ENCODE measurements around the gene CIDEB.

The CIDEB gene

DNA sequence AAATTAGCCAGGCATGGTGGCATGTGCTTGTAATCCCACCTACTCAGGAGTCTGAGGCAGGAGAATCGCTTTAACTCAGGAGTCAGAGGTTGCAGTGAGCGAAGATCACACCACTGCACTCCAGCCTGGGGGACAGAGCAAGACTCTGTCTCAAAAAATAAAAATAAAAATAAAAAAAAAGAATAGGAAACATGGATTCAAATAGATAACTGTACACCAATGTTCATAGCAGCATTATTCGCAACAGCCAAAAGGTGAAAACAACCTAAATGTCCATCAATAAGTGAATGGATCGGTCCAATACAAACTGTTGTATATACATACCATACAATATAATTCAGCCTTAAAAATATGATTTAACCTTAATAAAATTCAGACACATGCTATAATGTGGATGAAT lies 35.1 kb upstream of the CIDEB start:
- TF ChIP-seq, protein P1, sequence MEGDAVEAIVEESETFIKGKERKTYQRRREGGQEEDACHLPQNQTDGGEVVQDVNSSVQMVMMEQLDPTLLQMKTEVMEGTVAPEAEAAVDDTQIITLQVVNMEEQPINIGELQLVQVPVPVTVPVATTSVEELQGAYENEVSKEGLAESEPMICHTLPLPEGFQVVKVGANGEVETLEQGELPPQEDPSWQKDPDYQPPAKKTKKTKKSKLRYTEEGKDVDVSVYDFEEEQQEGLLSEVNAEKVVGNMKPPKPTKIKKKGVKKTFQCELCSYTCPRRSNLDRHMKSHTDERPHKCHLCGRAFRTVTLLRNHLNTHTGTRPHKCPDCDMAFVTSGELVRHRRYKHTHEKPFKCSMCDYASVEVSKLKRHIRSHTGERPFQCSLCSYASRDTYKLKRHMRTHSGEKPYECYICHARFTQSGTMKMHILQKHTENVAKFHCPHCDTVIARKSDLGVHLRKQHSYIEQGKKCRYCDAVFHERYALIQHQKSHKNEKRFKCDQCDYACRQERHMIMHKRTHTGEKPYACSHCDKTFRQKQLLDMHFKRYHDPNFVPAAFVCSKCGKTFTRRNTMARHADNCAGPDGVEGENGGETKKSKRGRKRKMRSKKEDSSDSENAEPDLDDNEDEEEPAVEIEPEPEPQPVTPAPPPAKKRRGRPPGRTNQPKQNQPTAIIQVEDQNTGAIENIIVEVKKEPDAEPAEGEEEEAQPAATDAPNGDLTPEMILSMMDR (IDR thresholded peaks at IDR 0.05; ENCODE audit: borderline replicate concordance, extremely low read depth, low read length, poor library complexity, severe bottlenecking): no peak
- TF ChIP-seq EZH2 (IDR thresholded peaks at IDR 0.05; ENCODE audit: borderline replicate concordance, low read depth, low read length, severe bottlenecking): no peak
- Histone ChIP-seq H3K4me3 (ENCODE audit: low read depth in 1 of 2, low read length in 2 of 2) (no peak overlapping the region), H3K9ac (ENCODE audit: low read depth, low read length) (no peak overlapping the region), H3K4me2 (ENCODE audit: insufficient read depth, low read length) (no peak overlapping the region), H3K9me3 (ENCODE audit: insufficient read depth, low read length, severe bottlenecking) (no peaks in the 10 kb centered on the region), H2AFZ (ENCODE audit: low read depth, low read length) (no peak overlapping the region), H3K27me3 (ENCODE audit: insufficient read depth, low read length, poor library complexity) (peaks cover 32% of the 10 kb centered on the region), H3K79me2 (ENCODE audit: insufficient read depth, low read length) (no peaks in the 10 kb centered on the region), H3K36me3 (ENCODE audit: insufficient read depth, low read length) (no peaks in the 10 kb centered on the region), H4K20me1 (ENCODE audit: insufficient read depth, low read length) (no peaks in the 10 kb centered on the region), H3K4me1 (ENCODE audit: insufficient read depth, low read length) (no peaks in the 10 kb centered on the region), H3K27ac (ENCODE audit: low read length) (no peak overlapping the region)
- ATAC-seq (ENCODE audit: insufficient read depth, low read depth) (no peak), DNase-seq (no peak)

DNA sequence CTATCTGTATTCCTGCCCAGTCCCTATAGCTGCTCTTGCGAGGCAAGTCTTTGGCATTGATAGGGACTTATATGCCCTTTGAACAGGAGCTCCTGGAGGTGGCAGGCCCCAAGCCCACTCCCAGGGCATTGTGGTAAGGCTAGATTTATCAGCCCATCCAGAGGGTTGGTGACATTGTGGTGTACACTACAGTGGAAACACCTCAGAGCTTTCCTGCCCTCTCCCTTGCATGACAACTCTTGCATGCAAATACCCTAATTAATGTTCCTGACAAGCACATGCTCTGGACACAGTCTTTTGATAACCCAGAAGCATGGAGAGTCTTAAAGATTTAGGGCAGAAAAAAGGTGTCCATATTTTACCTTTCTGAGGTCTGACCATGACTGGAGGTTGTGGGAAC lies 32.8 kb upstream of the CIDEB start:
- no peak for TF ChIP-seq EZH2 (IDR thresholded peaks at IDR 0.05; ENCODE audit: borderline replicate concordance, low read depth, low read length, severe bottlenecking)
- TF ChIP-seq, protein P1 (IDR thresholded peaks at IDR 0.05; ENCODE audit: borderline replicate concordance, extremely low read depth, low read length, poor library complexity, severe bottlenecking): no peak
- H3K27me3 ChIP-seq (ENCODE audit: insufficient read depth, low read length, poor library complexity): peaks cover 21% of the 10 kb centered on the region
- no peak overlapping the region for H3K27ac ChIP-seq (ENCODE audit: low read length)
- ATAC-seq (ENCODE audit: insufficient read depth, low read depth) (no peak), DNase-seq (no peak)
- H3K4me1 ChIP-seq (ENCODE audit: insufficient read depth, low read length): no peaks in the 10 kb centered on the region
- no peak overlapping the region for H2AFZ ChIP-seq (ENCODE audit: low read depth, low read length)
- no peak overlapping the region for H3K9ac ChIP-seq (ENCODE audit: low read depth, low read length)
- H3K79me2 ChIP-seq (ENCODE audit: insufficient read depth, low read length): no peaks in the 10 kb centered on the region
- no peaks in the 10 kb centered on the region for H4K20me1 ChIP-seq (ENCODE audit: insufficient read depth, low read length)
- H3K4me2 ChIP-seq (ENCODE audit: insufficient read depth, low read length): no peak overlapping the region
- no peak overlapping the region for H3K4me3 ChIP-seq (ENCODE audit: low read depth in 1 of 2, low read length in 2 of 2)
- no peaks in the 10 kb centered on the region for H3K9me3 ChIP-seq (ENCODE audit: insufficient read depth, low read length, severe bottlenecking)
- H3K36me3 ChIP-seq (ENCODE audit: insufficient read depth, low read length): no peaks in the 10 kb centered on the region

DNA sequence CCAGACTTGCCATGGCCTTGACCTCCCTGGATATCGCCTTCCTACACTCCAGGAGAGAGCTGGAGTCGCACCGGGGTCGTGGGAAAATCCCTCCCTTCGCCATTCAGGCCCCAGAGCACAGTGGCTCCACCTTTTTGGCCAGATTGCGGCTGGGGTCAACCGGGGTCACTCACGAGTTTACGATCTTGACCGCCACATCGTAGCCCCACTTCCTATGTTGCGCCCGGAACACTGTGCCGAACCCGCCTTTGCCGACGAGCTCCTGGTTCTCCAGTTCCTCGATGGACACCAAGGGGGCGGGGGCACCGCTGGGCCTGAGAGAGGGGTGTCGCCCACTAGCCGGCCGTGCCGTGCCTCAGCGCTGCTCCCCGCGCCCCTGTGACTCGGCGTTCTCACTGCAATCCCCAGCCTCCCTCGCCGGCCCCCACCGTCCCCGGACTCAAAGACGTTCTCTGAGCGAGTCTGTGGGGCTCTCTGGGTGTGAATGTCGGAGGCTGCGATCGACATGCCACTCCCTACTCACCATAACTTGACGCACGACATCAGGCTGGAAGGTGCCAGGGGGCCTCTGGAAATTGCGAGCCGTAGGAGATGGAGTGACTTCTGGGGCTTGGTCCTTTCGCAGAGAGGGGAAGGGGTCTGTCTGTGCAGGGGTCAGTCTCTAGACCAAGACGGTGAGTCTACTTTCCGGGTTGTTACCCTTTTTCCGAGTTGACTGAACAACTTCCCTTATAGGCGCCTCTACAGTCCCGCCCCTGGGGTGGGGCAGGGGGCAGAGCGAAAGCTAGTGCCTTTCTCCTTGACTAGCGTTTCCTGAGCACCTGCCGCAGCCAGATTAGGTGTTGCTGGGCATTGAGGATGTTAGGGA lies 31.7 kb upstream of the CIDEB start, which contains the start of gene RIPK3:
TSS of gene RIPK3 (minus strand) at position 708 of the 868 bp plus-strand sequence. CDS start at position 543, 165 bp downstream.
- Histone ChIP-seq H3K36me3 (ENCODE audit: insufficient read depth, low read length) (no peaks in the 10 kb centered on the region), H3K4me1 (ENCODE audit: insufficient read depth, low read length) (no peaks in the 10 kb centered on the region), H3K4me2 (ENCODE audit: insufficient read depth, low read length) (no peak within 1 kb of the TSS), H3K9ac (ENCODE audit: low read depth, low read length) (no peak within 1 kb of the TSS), H3K4me3 (ENCODE audit: low read depth in 1 of 2, low read length in 2 of 2) (no peak within 1 kb of the TSS), H3K27me3 (ENCODE audit: insufficient read depth, low read length, poor library complexity) (peaks cover 21% of the 10 kb centered on the region), H4K20me1 (ENCODE audit: insufficient read depth, low read length) (0 out of 2 replicates have a peak, but pooled peaks cover 3% of the 10 kb centered on the region), H3K27ac (ENCODE audit: low read length) (no peak within 1 kb of the TSS), H3K9me3 (ENCODE audit: insufficient read depth, low read length, severe bottlenecking) (no peaks in the 10 kb centered on the region), H3K79me2 (ENCODE audit: insufficient read depth, low read length) (no peaks in the 10 kb centered on the region), H2AFZ (ENCODE audit: low read depth, low read length) (no peak within 1 kb of the TSS)
- DNase-seq: no peak
- no peak for ATAC-seq (ENCODE audit: insufficient read depth, low read depth)
- TF ChIP-seq, protein P1 (IDR thresholded peaks at IDR 0.05; ENCODE audit: borderline replicate concordance, extremely low read depth, low read length, poor library complexity, severe bottlenecking): no peak
- TF ChIP-seq EZH2 (IDR thresholded peaks at IDR 0.05; ENCODE audit: borderline replicate concordance, low read depth, low read length, severe bottlenecking): no peak
